Thymus (tissue), 11 donors: ENCODE data around the gene SPIRE1. TPM values are rescaled to one million over a fixed set of nuclear protein-coding genes. Genes with fewer than 3 reads are reported as not detected.

ENCODE experiments used
- DNase-seq, 9 donors: peaks; one replicate each; pipeline ENCODE4 v3.0.0-alpha.2; 2013; ENCODE audit warnings: low spot score in 9 of 9, low read depth in 6 of 9, missing footprints in 1 of 9
- H3K27ac ChIP-seq, 2 donors: one replicate each; pipeline ENCODE4 v1.5.1; 2013; ENCODE audit warnings: control low read depth in 1 of 2, low read depth in 1 of 2, low read length in 1 of 2, mild to moderate bottlenecking in 1 of 2, moderate library complexity in 1 of 2
- H3K27me3 ChIP-seq, 2 donors: one replicate each; pipeline ENCODE4 v1.5.1; 2013; ENCODE audit warnings: low read length in 1 of 2; ENCODE audit not compliant: control insufficient read depth in 2 of 2, insufficient read depth in 1 of 2
- H3K36me3 ChIP-seq, 2 donors: one replicate each; pipeline ENCODE4 v1.5.1; 2013; ENCODE audit warnings: low read length in 1 of 2, mild to moderate bottlenecking in 1 of 2, moderate library complexity in 1 of 2; ENCODE audit not compliant: control insufficient read depth in 2 of 2, insufficient read depth in 2 of 2
- H3K4me1 ChIP-seq, 2 donors: one replicate each; pipeline ENCODE4 v1.5.1; 2013; ENCODE audit warnings: low read length in 2 of 2; ENCODE audit not compliant: control insufficient read depth in 2 of 2, insufficient read depth in 2 of 2
- H3K4me3 ChIP-seq, 2 donors: one replicate each; pipeline ENCODE4 v1.5.1; 2013; ENCODE audit warnings: low read length in 2 of 2, control low read depth in 1 of 2, mild to moderate bottlenecking in 1 of 2
- H3K9me3 ChIP-seq, 2 donors: one replicate each; pipeline ENCODE4 v1.5.1; 2013; ENCODE audit warnings: low read length in 1 of 2, mild to moderate bottlenecking in 1 of 2; ENCODE audit not compliant: control insufficient read depth in 2 of 2, insufficient read depth in 1 of 2
- whole genome bisulfite sequencing: extraction: QIAGEN DNeasy Blood & Tissue Kit; methylation state at CpG from one replicate; pipeline ENCODE4 v1.1.7; 2013; 5-methylcytosine and 5-hydroxymethylcytosine counted together
- polyA plus RNA-seq: library from polyadenylated mRNA; stranded (reverse); fragments of 200-250 nt; gene quantifications from one replicate; pipeline ENCODE4 v1.2.3, GENCODE V29; 2013
- total RNA-seq: library from RNA; stranded (reverse); fragments of 120-200 nt; gene quantifications from one replicate; pipeline ENCODE4 v1.2.4, GENCODE V29; 2013
- donor health status: healthy.

The SPIRE1 gene
- total and polyA plus RNA-seq, 2 donors: 6.2 to 7.6 TPM

GRCh38 chr18:12406371-12407111 is 251.4 kb downstream of the SPIRE1 start:
- H3K9me3 ChIP-seq: no peaks in the 10 kb centered on the region
- H3K36me3 ChIP-seq: no peaks in the 10 kb centered on the region
- H3K27me3 ChIP-seq: peaks cover 13 to 45% of the 10 kb centered on the region in 2 donors
- H3K27ac ChIP-seq: no peak overlapping the region
- DNase-seq: no peak
- H3K4me1 ChIP-seq: peaks cover 7 to 16% of the 10 kb centered on the region in 2 donors
- no peak overlapping the region for H3K4me3 ChIP-seq
- 89% methylated on average over 19 of the region's 19 CpGs for WGBS

- H3K36me3 ChIP-seq: no peaks in the 10 kb centered on the region
- WGBS: 94% methylated on average over 3 of the region's 3 CpGs
- H3K27ac ChIP-seq: no peak overlapping the region
- H3K9me3 ChIP-seq: no peaks in the 10 kb centered on the region
- H3K4me1 ChIP-seq: peaks cover 7 to 16% of the 10 kb centered on the region in 2 donors
- no peak for DNase-seq
- H3K4me3 ChIP-seq: no peak overlapping the region
- peaks cover 13 to 45% of the 10 kb centered on the region in 2 donors for H3K27me3 ChIP-seq
Measured at GRCh38 chr18:12405066-12405465, 252.8 kb downstream of the SPIRE1 start.

GRCh38 chr18:12403601-12404506 is 254.1 kb downstream of the SPIRE1 start:
- Histone ChIP-seq H3K4me3 (no peak overlapping the region), H3K27me3 (peaks cover 13 to 45% of the 10 kb centered on the region in 2 donors), H3K36me3 (no peaks in the 10 kb centered on the region), H3K9me3 (no peaks in the 10 kb centered on the region), H3K4me1 (peaks cover 7 to 16% of the 10 kb centered on the region in 2 donors), H3K27ac (no peak overlapping the region)
- WGBS: 90% methylated on average over 6 of the region's 6 CpGs
- no peak for DNase-seq

- WGBS: 89% methylated on average over 9 of the region's 9 CpGs
- Histone ChIP-seq H3K4me3 (no peak overlapping the region), H3K36me3 (no peaks in the 10 kb centered on the region), H3K9me3 (no peaks in the 10 kb centered on the region), H3K27ac (no peak overlapping the region), H3K27me3 (peaks cover 11 to 37% of the 10 kb centered on the region in 2 donors), H3K4me1 (peaks cover 2 to 6% of the 10 kb centered on the region in 2 donors)
- no peak for DNase-seq
Measured at GRCh38 chr18:12401881-12402280, 256.0 kb downstream of the SPIRE1 start.

- DNase-seq: no peak
Measured at GRCh38 chr18:12399231-12399630, 258.7 kb downstream of the SPIRE1 start.

GRCh38 chr18:12398625-12399024 is 259.3 kb downstream of the SPIRE1 start:
- Histone ChIP-seq H3K27me3 (peaks cover 0 to 12% of the 10 kb centered on the region in 2 donors), H3K4me1 (no peaks in the 10 kb centered on the region), H3K9me3 (no peaks in the 10 kb centered on the region), H3K36me3 (no peaks in the 10 kb centered on the region), H3K4me3 (no peak overlapping the region), H3K27ac (no peak overlapping the region)
- WGBS: 97% methylated on average over 5 of the region's 5 CpGs
- no peak for DNase-seq

More at GRCh38 chr18:12399231-12399630, 258.7 kb downstream of the SPIRE1 start:
- no peaks in the 10 kb centered on the region for H3K4me1 ChIP-seq
- H3K9me3 ChIP-seq: no peaks in the 10 kb centered on the region
- no peak overlapping the region for H3K4me3 ChIP-seq
- whole genome bisulfite sequencing: 97% methylated on average over 5 of the region's 5 CpGs
- H3K27me3 ChIP-seq: peaks cover 0 to 16% of the 10 kb centered on the region in 2 donors
- no peaks in the 10 kb centered on the region for H3K36me3 ChIP-seq
- H3K27ac ChIP-seq: no peak overlapping the region

- DNase-seq: no peak
- H3K27ac ChIP-seq: no peak overlapping the region
- peaks cover 0 to 7% of the 10 kb centered on the region in 2 donors for H3K27me3 ChIP-seq
- no peaks in the 10 kb centered on the region for H3K9me3 ChIP-seq
- no peaks in the 10 kb centered on the region for H3K36me3 ChIP-seq
- H3K4me1 ChIP-seq: no peaks in the 10 kb centered on the region
- no peak overlapping the region for H3K4me3 ChIP-seq
- 94% methylated on average over 6 of the region's 6 CpGs for WGBS
Measured at GRCh38 chr18:12397793-12398192, 260.1 kb downstream of the SPIRE1 start.

GRCh38 chr18:12397254-12397653 is 260.7 kb downstream of the SPIRE1 start:
- Histone ChIP-seq H3K36me3 (no peaks in the 10 kb centered on the region), H3K4me1 (no peaks in the 10 kb centered on the region), H3K4me3 (no peak overlapping the region), H3K9me3 (no peaks in the 10 kb centered on the region), H3K27ac (no peak overlapping the region), H3K27me3 (peaks cover 0 to 4% of the 10 kb centered on the region in 2 donors)
- no peak for DNase-seq
- WGBS: 94% methylated on average over 9 of the region's 9 CpGs
